ENCODE measurements around the gene UBE2J2. TPM values are rescaled to one million over a fixed set of nuclear protein-coding genes. Genes with fewer than 3 reads are reported as not detected.

Gene UBE2J2
- total and polyA plus RNA-seq, 7 experiments from 2014 or later, result 62.3 to 92.2 (median 84.1) TPM

- intact Hi-C loops (cut with micrococcal nuclease), result loop anchor here (2.0 to 5.0 kb wide), 3 partner anchors 62 to 242 kb away; partner anchors contain the start of genes CCNL2 (in 1 of the 2) and TNFRSF4 (in 1 of the 2)
These were observed 761 bp upstream of the UBE2J2 start for GRCh38 chr1:1274299-1274930.

DNA sequence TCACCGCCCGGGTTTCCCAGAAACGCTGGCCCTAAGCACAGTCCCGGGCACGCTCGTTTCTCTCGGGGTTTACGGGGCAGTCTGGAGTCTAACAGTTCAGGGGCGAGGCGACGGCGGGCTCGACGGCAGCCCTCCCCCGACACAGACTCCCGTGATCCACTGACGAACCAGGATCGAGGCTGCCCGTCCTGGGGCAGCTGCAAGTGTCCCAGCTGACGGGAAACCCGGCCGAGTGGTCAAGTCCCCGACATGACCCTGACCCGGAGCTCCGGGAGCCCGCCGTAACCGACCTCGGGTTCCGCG is 494 bp downstream of the UBE2J2 start:
- ChIA-PET CTCF (interaction anchor here (1.0 kb wide), 1 partner anchor 12 kb away, joined by 3 read pairs; no protein-coding TSS in a partner anchor), POLR2A (interaction anchor here (1.0 to 1.8 kb wide), 4 partner anchors 22 to 126 kb away, joined by 4 to 6 read pairs (median 4); partner anchors contain the start of gene CCNL2)
- intact Hi-C loops (cut with micrococcal nuclease), result loop anchor here (1.0 to 5.0 kb wide), 8 partner anchors 22 to 241 kb away; partner anchors contain the start of genes B3GALT6 (in 2 of the 2), C1orf159 (in 2 of the 2), PUSL1 (in 2 of the 2) and SDF4 (in 2 of the 2)
- Histone ChIP-seq H3K36me3 (ENCODE audit: control insufficient read depth in 2 of 3, insufficient read depth in 3 of 3, low read length in 3 of 3) (peaks cover 0 to 14% (median 0%) of the 10 kb centered on the region in 3 experiments), H3K27ac (ENCODE audit: low read depth, low read length) (peak overlapping the region; percentile 90), H3K9me3 (ENCODE audit: control insufficient read depth in 2 of 3, low read length in 3 of 3) (no peaks in the 10 kb centered on the region), H3K4me1 (ENCODE audit: control insufficient read depth in 2 of 2, insufficient read depth in 2 of 2, low read length in 2 of 2) (peaks cover 28 to 39% of the 10 kb centered on the region in 2 donors), H3K27me3 (ENCODE audit: control insufficient read depth in 2 of 2, insufficient read depth in 2 of 2, low read length in 2 of 2) (no peaks in the 10 kb centered on the region), H3K4me3 (ENCODE audit: low read length) (peak overlapping the region; percentile 77)
- H3K27me3 Mint-ChIP-seq, result no peaks in the 10 kb centered on the region
- peaks cover 21 to 46% (median 36%) of the 10 kb centered on the region in 7 donors for H3K4me1 Mint-ChIP-seq
- peak overlapping the region; percentile 36 to 94 (median 83) for H3K27ac Mint-ChIP-seq
- ATAC-seq, result peak; percentile 1
- H3K4me3 Mint-ChIP-seq, result peak overlapping the region; percentile 79 to 92 (median 88)
- no peaks in the 10 kb centered on the region for H3K9me3 Mint-ChIP-seq
- DNase-seq, result no peak
- peaks cover 0 to 11% (median 0%) of the 10 kb centered on the region in 5 donors for H3K36me3 Mint-ChIP-seq

More at GRCh38 chr1:1274299-1274930, 761 bp upstream of the UBE2J2 start:
- no peak for DNase-seq
- H3K36me3 ChIP-seq (ENCODE audit: control insufficient read depth in 2 of 3, insufficient read depth in 3 of 3, low read length in 3 of 3), result peaks cover 0 to 8% (median 0%) of the 10 kb centered on the region in 3 experiments
- Mint-ChIP-seq H3K27me3 (no peaks in the 10 kb centered on the region), H3K9me3 (no peaks in the 10 kb centered on the region), H3K36me3 (peaks cover 0 to 11% (median 0%) of the 10 kb centered on the region in 5 donors), H3K4me3 (peak overlapping the region; percentile 52 to 90 (median 68)), H3K4me1 (peaks cover 21 to 42% (median 35%) of the 10 kb centered on the region in 7 donors), H3K27ac (peak overlapping the region in 3 of 9 donors; percentile 24 to 62 (median 48))
- H3K27me3 ChIP-seq (ENCODE audit: control insufficient read depth in 2 of 2, insufficient read depth in 2 of 2, low read length in 2 of 2), result no peaks in the 10 kb centered on the region
- POLR2A ChIA-PET, result interaction anchor here (0.6 to 1.8 kb wide), 6 partner anchors 23 to 285 kb away, joined by 4 to 6 read pairs (median 4); partner anchors contain the start of gene CCNL2
- H3K4me1 ChIP-seq (ENCODE audit: control insufficient read depth in 2 of 2, insufficient read depth in 2 of 2, low read length in 2 of 2), result peaks cover 28 to 39% of the 10 kb centered on the region in 2 donors
- CTCF ChIA-PET, result interaction anchor here (1.0 kb wide), 1 partner anchor 13 kb away, joined by 3 read pairs; no protein-coding TSS in a partner anchor
- H3K9me3 ChIP-seq (ENCODE audit: control insufficient read depth in 2 of 3, low read length in 3 of 3), result no peaks in the 10 kb centered on the region
- ATAC-seq, result no peak
- peak overlapping the region; percentile 61 for H3K4me3 ChIP-seq (ENCODE audit: low read length)
- peak overlapping the region; percentile 90 for H3K27ac ChIP-seq (ENCODE audit: low read depth, low read length)

DNA sequence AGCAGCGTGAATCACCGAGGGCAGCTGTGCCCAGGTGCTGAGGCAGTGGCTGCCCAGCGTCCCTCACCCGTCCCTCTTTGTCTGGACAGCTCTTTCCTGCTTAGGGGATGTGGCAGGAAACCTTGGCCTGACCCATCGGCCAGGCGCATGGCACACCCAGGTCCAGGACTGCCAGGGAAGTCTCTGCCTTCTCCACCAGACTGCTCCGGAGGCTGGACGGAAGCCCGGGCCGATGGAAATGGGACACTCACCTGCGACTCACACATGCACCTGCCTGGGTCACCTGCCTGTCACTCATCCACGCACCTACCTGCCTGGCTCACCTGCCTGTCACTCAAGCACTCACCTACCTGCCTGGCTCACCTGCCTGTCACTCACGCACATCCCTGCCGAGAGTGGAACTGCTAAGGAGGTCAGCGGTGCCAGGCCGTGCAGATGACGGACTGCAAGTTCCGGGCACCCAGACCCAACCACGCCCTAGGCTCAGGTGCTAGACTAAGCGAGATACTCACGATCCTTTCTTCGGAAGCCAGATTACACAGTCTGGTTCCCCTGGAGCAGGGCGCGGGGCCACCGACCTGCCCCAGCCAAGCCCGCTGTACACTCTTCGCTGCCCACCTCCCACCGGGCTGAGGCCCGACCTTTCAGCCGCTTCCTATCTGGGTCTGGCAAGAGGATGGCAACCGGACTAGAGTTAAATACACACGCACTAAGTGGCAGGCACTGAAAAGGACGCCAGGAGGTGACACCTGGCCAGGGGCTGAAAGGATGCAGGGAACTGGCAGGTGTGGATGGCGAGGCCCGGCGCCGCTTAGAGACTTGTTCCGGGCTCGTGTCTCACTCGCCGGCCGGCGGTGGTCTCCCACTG is 1.1 kb downstream of the UBE2J2 start:
- peaks cover 28 to 39% of the 10 kb centered on the region in 2 donors for H3K4me1 ChIP-seq (ENCODE audit: control insufficient read depth in 2 of 2, insufficient read depth in 2 of 2, low read length in 2 of 2)
- no peaks in the 10 kb centered on the region for H3K27me3 ChIP-seq (ENCODE audit: control insufficient read depth in 2 of 2, insufficient read depth in 2 of 2, low read length in 2 of 2)
- DNase-seq (peak in 1 of 9 donors; percentile 17), ATAC-seq (no peak)
- H3K27ac ChIP-seq (ENCODE audit: low read depth, low read length), result peak overlapping the region; percentile 90
- Mint-ChIP-seq H3K27ac (peak overlapping the region; percentile 75 to 94 (median 83)), H3K36me3 (peaks cover 0 to 11% (median 0%) of the 10 kb centered on the region in 5 donors), H3K9me3 (no peaks in the 10 kb centered on the region), H3K27me3 (no peaks in the 10 kb centered on the region), H3K4me1 (peaks cover 21 to 49% (median 36%) of the 10 kb centered on the region in 7 donors), H3K4me3 (peak overlapping the region; percentile 79 to 92 (median 88))
- H3K36me3 ChIP-seq (ENCODE audit: control insufficient read depth in 2 of 3, insufficient read depth in 3 of 3, low read length in 3 of 3), result peaks cover 0 to 20% (median 0%) of the 10 kb centered on the region in 3 experiments
- POLR2A ChIA-PET, result interaction anchor here (1.5 to 1.8 kb wide), 2 partner anchors 41 to 127 kb away, joined by 4 to 6 read pairs; partner anchors contain the start of gene CCNL2
- CTCF ChIA-PET, result interaction anchor here (0.6 kb wide), 1 partner anchor 271 kb away, joined by 3 read pairs; no protein-coding TSS in a partner anchor
- intact Hi-C loops (cut with micrococcal nuclease), result loop anchor here (1.0 to 5.0 kb wide), 8 partner anchors 22 to 240 kb away; partner anchors contain the start of genes B3GALT6 (in 2 of the 2), C1orf159 (in 2 of the 2), PUSL1 (in 2 of the 2) and SDF4 (in 2 of the 2)
- H3K4me3 ChIP-seq (ENCODE audit: low read length), result peak overlapping the region; percentile 77
- no peaks in the 10 kb centered on the region for H3K9me3 ChIP-seq (ENCODE audit: control insufficient read depth in 2 of 3, low read length in 3 of 3)

DNA sequence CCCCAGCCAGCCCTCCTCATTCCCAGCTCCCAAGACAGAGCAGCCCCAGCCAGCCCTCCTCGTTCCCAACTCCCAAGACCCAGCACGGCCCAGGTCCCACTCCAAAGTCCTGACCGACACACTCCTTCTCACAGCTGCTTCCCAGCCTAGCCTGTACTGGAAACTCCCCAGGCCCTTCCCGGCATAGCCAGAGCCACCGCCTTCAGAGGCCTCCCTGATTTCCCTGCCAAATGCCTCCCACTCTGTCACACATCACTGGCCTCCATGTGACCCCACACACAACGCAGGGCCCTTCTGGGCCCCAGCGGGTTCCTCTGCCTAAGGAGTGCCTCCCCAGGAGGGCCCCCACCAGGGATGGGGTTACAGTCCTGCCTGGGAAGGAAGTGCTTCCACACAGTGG is 2.8 kb downstream of the UBE2J2 start:
- Mint-ChIP-seq H3K9me3 (no peaks in the 10 kb centered on the region), H3K36me3 (peaks cover 0 to 11% (median 0%) of the 10 kb centered on the region in 5 donors), H3K27me3 (no peaks in the 10 kb centered on the region), H3K27ac (peak overlapping the region in 8 of 9 donors; percentile 39 to 79 (median 70)), H3K4me3 (peak overlapping the region; percentile 26 to 90 (median 79)), H3K4me1 (peaks cover 21 to 49% (median 39%) of the 10 kb centered on the region in 7 donors)
- no peaks in the 10 kb centered on the region for H3K9me3 ChIP-seq (ENCODE audit: control insufficient read depth in 2 of 3, low read length in 3 of 3)
- ATAC-seq (no peak), DNase-seq (no peak)
- H3K4me3 ChIP-seq (ENCODE audit: low read length), result no peak overlapping the region
- intact Hi-C loops (cut with micrococcal nuclease), result loop anchor here in 1 of 2 donors (5.0 kb wide), 2 partner anchors 59 to 239 kb away; partner anchors contain the start of gene TNFRSF4
- POLR2A ChIA-PET, result interaction anchor here (1.2 to 1.5 kb wide), 3 partner anchors 14 to 105 kb away, joined by 4 read pairs; partner anchors contain the start of gene AURKAIP1
- peaks cover 28 to 39% of the 10 kb centered on the region in 2 donors for H3K4me1 ChIP-seq (ENCODE audit: control insufficient read depth in 2 of 2, insufficient read depth in 2 of 2, low read length in 2 of 2)
- H3K27me3 ChIP-seq (ENCODE audit: control insufficient read depth in 2 of 2, insufficient read depth in 2 of 2, low read length in 2 of 2), result no peaks in the 10 kb centered on the region
- peaks cover 0 to 31% (median 0%) of the 10 kb centered on the region in 3 experiments for H3K36me3 ChIP-seq (ENCODE audit: control insufficient read depth in 2 of 3, insufficient read depth in 3 of 3, low read length in 3 of 3)
- CTCF ChIA-PET, result interaction anchor here (0.6 kb wide), 1 partner anchor 234 kb away, joined by 4 read pairs; no protein-coding TSS in a partner anchor
- H3K27ac ChIP-seq (ENCODE audit: low read depth, low read length), result peak overlapping the region; percentile 44

- H3K27me3 ChIP-seq (ENCODE audit: control insufficient read depth in 2 of 2, insufficient read depth in 2 of 2, low read length in 2 of 2), result no peaks in the 10 kb centered on the region
- no peaks in the 10 kb centered on the region for H3K9me3 ChIP-seq (ENCODE audit: control insufficient read depth in 2 of 3, low read length in 3 of 3)
- intact Hi-C loops (cut with micrococcal nuclease), result no loop called here
- CTCF ChIA-PET, result no interaction called here
- ATAC-seq (no peak), DNase-seq (no peak)
- Mint-ChIP-seq H3K9me3 (peaks cover 0 to 2% (median 0%) of the 10 kb centered on the region in 11 donors), H3K27me3 (no peaks in the 10 kb centered on the region), H3K4me1 (peaks cover 21 to 49% (median 35%) of the 10 kb centered on the region in 7 donors), H3K36me3 (peaks cover 0 to 15% (median 0%) of the 10 kb centered on the region in 5 donors), H3K4me3 (no peak overlapping the region), H3K27ac (peak overlapping the region in 2 of 9 donors; percentile 38 to 55)
- no peak overlapping the region for H3K27ac ChIP-seq (ENCODE audit: low read depth, low read length)
- H3K4me1 ChIP-seq (ENCODE audit: control insufficient read depth in 2 of 2, insufficient read depth in 2 of 2, low read length in 2 of 2), result peaks cover 28 to 33% of the 10 kb centered on the region in 2 donors
- H3K36me3 ChIP-seq (ENCODE audit: control insufficient read depth in 2 of 3, insufficient read depth in 3 of 3, low read length in 3 of 3), result peaks cover 0 to 46% (median 1%) of the 10 kb centered on the region in 3 experiments
- POLR2A ChIA-PET, result interaction anchor here (1.0 kb wide), 1 partner anchor 17 kb away, joined by 3 read pairs; no protein-coding TSS in a partner anchor
- H3K4me3 ChIP-seq (ENCODE audit: low read length), result no peak overlapping the region
These were observed 5.4 kb downstream of the UBE2J2 start for GRCh38 chr1:1268284-1268682.

All from naive thymus-derived CD4-positive, alpha-beta T cell (primary cell).